ENCODE data around the gene TUBE1.
"Not testable (repeated sequence)": the region's sequence is repeated elsewhere in the genome, so short reads cannot be mapped to it uniquely, and the experiment has no call there.

TUBE1 gene

GRCh38 chr6:112087136-112087911 is at the start of gene TUBE1, which contains the start of gene FAM229B:
TSS of gene TUBE1 (minus strand) at chr6:112087482. CDS start at chr6:112087434, 48 bp downstream.
TSS of gene FAM229B (plus strand) at chr6:112087591. CDS start at chr6:112099284, 11,693 bp downstream.
- DNase-seq (ENCODE audit: low read depth): peak; percentile 92

GRCh38 chr6:112130878-112131277 is 43.6 kb upstream of the TUBE1 start:
- no peak for DNase-seq (ENCODE audit: low read depth)

- no peak for DNase-seq (ENCODE audit: low read depth)
Measured at GRCh38 chr6:112128208-112128607, 40.9 kb upstream of the TUBE1 start.

GRCh38 chr6:112123982-112124381 is 36.7 kb upstream of the TUBE1 start:
- DNase-seq (ENCODE audit: low read depth): no peak

GRCh38 chr6:112122756-112123155 is 35.5 kb upstream of the TUBE1 start:
- DNase-seq (ENCODE audit: low read depth): no peak

- DNase-seq (ENCODE audit: low read depth): no peak
Measured at GRCh38 chr6:112118034-112118433, 30.8 kb upstream of the TUBE1 start.

- DNase-seq (ENCODE audit: low read depth): no peak
Measured at GRCh38 chr6:112117554-112117953, 30.3 kb upstream of the TUBE1 start.

- no peak for DNase-seq (ENCODE audit: low read depth)
Measured at GRCh38 chr6:112116221-112116620, 28.9 kb upstream of the TUBE1 start.

- DNase-seq (ENCODE audit: low read depth): no peak
Measured at GRCh38 chr6:112114577-112115223, 27.4 kb upstream of the TUBE1 start.

GRCh38 chr6:112113918-112114317 is 26.6 kb upstream of the TUBE1 start:
- DNase-seq (ENCODE audit: low read depth): no peak

- no peak for DNase-seq (ENCODE audit: low read depth)
Measured at GRCh38 chr6:112113431-112113830, 26.1 kb upstream of the TUBE1 start.

GRCh38 chr6:112109262-112109661 is 22.0 kb upstream of the TUBE1 start:
- DNase-seq (ENCODE audit: low read depth): no peak

- no peak for DNase-seq (ENCODE audit: low read depth)
Measured at GRCh38 chr6:112106562-112106961, 19.3 kb upstream of the TUBE1 start.

- DNase-seq (ENCODE audit: low read depth): not testable (repeated sequence)
Measured at GRCh38 chr6:112106026-112106425, 18.7 kb upstream of the TUBE1 start.

- no peak for DNase-seq (ENCODE audit: low read depth)
Measured at GRCh38 chr6:112100561-112100960, 13.3 kb upstream of the TUBE1 start.

- no peak for DNase-seq (ENCODE audit: low read depth)
Measured at GRCh38 chr6:112096901-112097300, 9.6 kb upstream of the TUBE1 start.

GRCh38 chr6:112087916-112088315 is 634 bp upstream of the TUBE1 start:
- DNase-seq (ENCODE audit: low read depth): no peak

GRCh38 chr6:112086744-112087135 is 542 bp downstream of the TUBE1 start:
- DNase-seq (ENCODE audit: low read depth): peak; percentile 32

GRCh38 chr6:112085286-112086065 is 1.8 kb downstream of the TUBE1 start:
- DNase-seq (ENCODE audit: low read depth): no peak

GRCh38 chr6:112081569-112081968 is 5.7 kb downstream of the TUBE1 start:
- DNase-seq (ENCODE audit: low read depth): no peak

- DNase-seq (ENCODE audit: low read depth): no peak
Measured at GRCh38 chr6:112066606-112067005, 20.7 kb downstream of the TUBE1 start.

- no peak for DNase-seq (ENCODE audit: low read depth)
Measured at GRCh38 chr6:112065426-112065986, 21.8 kb downstream of the TUBE1 start.
